GM19397 (cell line): ENCODE results near the gene RASSF8.

Experiments
- ATAC-seq: cut with Tn5 transposase; IDR thresholded peaks from one replicate; pipeline ENCODE4 v1.9.1; 2021; ENCODE audit warnings: mild to moderate bottlenecking, moderate library complexity; ENCODE audit not compliant: unreplicated experiment

RASSF8 gene

GRCh38 chr12:25992026-25992782 lies 33.7 kb downstream of the RASSF8 start:
- ATAC-seq, result no peak

GRCh38 chr12:25993901-25994651 lies 35.6 kb downstream of the RASSF8 start:
- ATAC-seq, result no peak

- ATAC-seq, result no peak
Observed at GRCh38 chr12:25994901-25995625, 36.6 kb downstream of the RASSF8 start.

GRCh38 chr12:25995906-25996305 lies 37.4 kb downstream of the RASSF8 start:
- ATAC-seq, result no peak

DNA sequence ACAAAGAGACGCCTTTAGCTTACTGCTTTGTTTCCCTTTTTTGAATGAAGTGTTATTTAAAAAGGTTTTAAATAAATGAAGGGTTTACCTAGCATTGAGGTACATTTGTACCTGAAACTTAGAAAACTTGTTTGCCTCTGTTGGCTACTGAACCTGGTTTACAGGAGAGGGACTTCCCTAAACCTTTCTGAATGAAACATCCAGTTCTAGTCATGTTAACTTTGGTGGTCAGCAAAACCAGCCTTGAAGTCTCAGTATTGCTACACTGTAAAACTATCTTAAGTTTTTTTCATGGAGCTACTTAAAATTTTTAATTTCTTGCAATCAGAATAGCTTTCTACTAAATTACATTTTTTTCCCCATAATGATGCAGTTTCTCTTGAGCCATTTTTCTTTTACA lies 38.2 kb downstream of the RASSF8 start:
- no peak for ATAC-seq

GRCh38 chr12:25997201-25997963 lies 38.9 kb downstream of the RASSF8 start:
- no peak for ATAC-seq

GRCh38 chr12:26000898-26001297 lies 42.4 kb downstream of the RASSF8 start:
- ATAC-seq, result no peak

- ATAC-seq, result no peak
Observed at GRCh38 chr12:26001530-26001929, 43.0 kb downstream of the RASSF8 start.

- ATAC-seq, result no peak
Observed at GRCh38 chr12:26003065-26003464, 44.6 kb downstream of the RASSF8 start.

GRCh38 chr12:26007566-26007965 lies 49.1 kb downstream of the RASSF8 start:
- ATAC-seq, result no peak

DNA sequence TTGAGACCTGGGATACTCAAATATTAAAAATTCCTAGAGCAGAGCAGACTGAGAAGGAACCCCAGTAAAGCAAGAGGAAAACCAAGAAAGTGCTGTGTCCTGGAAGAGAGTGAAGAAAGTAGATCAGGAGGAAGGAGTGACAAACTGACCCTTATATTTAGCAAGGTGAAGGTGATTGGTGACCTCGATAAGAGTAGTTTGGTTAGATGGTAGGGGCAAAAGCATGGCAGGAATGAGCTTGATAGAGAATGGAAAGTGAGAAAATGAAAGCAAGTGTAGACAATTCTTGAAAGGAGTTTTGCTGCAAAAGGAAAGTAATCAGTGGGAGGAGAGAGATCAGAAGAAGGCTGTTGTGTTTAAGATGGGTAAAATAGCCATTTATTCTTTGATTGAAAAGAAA lies 51.1 kb downstream of the RASSF8 start:
- no peak for ATAC-seq

GRCh38 chr12:26010293-26010821 lies 51.9 kb downstream of the RASSF8 start:
- no peak for ATAC-seq

GRCh38 chr12:26011099-26011498 lies 52.6 kb downstream of the RASSF8 start:
- no peak for ATAC-seq

- no peak for ATAC-seq
Observed at GRCh38 chr12:26014085-26014484, 55.6 kb downstream of the RASSF8 start.

DNA sequence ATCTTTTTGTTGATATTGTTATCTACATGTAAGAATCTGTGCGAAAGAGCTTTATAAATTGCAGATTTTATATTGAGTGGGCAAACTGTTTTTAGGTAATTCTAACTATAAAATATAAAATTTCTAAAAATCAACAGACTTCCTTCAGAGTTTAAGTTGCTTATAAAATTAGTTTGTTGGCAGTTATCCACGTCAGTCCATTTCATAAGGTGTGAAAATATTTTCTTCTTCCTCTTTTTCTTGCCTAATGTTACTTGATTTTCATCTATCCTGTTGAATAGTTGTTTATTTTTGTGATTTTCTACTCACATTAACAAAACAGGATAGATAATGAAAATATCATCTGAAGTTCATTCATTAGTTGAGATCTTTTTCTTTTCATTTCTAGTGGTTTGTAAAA lies 58.0 kb downstream of the RASSF8 start:
- no peak for ATAC-seq

DNA sequence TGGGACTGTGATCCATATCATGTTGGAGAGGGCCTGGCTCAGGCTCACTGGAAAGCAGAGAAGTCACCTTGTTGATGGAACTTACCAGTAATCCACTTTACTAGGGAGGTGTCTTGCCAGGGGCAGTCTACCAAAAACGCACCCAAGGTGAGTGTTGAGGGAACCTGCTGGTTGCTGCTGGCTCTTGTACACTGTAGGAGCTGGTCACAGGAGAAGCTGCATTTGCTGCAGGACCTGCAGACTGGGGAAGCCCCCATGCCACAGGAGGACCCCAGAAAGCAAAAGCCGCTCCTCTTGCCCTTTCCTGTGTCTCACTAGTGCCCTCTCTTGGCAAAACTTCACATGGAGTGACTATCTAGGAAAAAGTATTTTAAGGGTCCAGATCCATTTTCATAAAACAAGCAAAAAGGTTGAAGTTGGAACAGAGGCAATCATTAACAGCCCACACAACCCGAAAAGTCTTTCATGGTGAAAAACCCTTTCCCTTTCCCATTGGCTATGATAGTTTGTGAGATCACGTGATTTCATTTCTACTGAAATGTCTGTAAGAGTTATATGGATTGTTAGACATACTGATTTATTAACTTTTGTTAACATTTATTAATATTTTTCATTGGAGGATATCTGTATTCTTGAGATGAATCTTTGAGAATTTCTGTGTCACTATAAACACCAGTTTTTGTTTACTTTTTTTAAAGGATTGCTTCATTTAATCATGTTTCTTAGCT lies 59.2 kb downstream of the RASSF8 start:
- ATAC-seq, result no peak

DNA sequence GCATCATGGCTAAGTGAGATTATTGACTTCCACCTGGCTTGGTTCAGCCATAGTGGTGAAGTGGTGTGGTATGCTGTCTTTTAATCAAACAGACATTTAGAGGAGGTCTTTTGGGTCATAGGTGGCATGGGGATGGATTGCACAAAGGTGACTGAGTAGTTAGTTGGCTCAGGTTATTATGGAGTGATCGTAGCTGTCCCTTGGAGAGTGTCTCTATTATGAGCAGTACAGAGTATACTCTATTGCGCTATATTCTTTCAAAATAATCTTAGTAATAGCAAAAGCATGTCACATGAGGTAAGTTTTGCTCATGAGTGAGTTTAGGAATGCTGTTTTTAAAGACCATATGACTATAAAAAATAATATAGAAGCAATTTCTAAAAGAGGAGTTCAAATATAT lies 60.4 kb downstream of the RASSF8 start:
- ATAC-seq, result no peak

DNA sequence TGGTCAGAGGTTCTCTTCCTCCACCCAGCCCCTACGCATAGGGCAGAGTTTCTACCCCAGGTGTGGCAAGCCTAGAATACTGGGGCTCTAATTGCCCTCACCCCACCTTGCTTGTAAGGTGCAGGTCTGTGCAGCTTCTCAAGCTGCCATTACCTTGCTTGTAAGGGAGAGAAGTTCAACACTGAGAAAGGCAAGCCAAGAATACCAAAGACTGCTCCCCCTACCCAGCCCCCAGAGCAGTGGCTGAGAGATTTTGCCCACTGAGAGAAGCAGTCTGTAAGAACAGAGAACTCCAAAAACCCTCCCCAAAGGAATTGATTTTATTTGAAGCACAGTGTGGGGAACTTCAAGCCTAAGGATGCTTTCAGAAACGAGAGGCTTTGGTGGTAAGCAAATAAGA lies 63.1 kb downstream of the RASSF8 start:
- no peak for ATAC-seq

GRCh38 chr12:26022043-26022442 lies 63.6 kb downstream of the RASSF8 start:
- ATAC-seq, result no peak

DNA sequence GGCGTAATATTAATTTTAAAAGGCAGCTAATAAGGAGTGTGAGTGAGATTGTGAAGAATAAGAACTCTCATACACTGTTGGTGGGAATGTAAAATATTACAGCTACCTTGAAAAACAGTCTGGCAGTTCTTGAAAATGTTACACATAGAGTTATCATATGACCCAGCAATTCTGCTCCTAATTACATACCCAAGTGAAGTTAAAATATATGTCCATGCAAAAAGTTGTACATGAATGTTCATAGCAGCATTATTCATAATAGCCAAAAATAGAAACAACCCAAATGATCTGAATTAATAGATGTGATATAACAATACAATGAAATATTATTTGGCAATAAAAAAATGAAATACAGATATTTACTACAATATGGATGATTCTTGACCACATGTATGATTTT lies 68.2 kb downstream of the RASSF8 start:
- ATAC-seq, result no peak
